Measurements from ENCODE around the gene PPP2R2D.
"Not testable (repeated sequence)": the region's sequence is repeated elsewhere in the genome, so short reads cannot be mapped to it uniquely, and the experiment has no call there.

Gene PPP2R2D

DNA sequence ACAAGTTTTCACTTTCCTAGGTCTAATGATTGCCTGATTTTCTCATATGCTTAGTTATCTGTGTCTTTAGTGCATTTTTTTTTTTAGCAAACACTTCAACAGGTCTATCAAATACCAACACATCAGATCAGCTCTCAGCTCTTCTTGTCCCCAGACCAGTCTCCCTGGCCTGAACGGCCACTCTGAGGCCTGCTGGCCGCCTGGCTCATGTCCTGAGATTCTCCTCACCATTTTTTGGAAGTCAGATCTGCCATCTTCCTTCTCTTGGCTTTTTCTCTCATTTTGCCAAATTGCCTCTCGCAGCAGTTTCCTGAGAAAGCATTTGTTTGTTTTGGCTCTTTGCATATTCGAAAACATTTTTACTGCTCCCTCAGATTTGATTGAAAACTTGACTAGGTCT, 29.3 kb downstream of the PPP2R2D start:
- no peak for DNase-seq

DNA sequence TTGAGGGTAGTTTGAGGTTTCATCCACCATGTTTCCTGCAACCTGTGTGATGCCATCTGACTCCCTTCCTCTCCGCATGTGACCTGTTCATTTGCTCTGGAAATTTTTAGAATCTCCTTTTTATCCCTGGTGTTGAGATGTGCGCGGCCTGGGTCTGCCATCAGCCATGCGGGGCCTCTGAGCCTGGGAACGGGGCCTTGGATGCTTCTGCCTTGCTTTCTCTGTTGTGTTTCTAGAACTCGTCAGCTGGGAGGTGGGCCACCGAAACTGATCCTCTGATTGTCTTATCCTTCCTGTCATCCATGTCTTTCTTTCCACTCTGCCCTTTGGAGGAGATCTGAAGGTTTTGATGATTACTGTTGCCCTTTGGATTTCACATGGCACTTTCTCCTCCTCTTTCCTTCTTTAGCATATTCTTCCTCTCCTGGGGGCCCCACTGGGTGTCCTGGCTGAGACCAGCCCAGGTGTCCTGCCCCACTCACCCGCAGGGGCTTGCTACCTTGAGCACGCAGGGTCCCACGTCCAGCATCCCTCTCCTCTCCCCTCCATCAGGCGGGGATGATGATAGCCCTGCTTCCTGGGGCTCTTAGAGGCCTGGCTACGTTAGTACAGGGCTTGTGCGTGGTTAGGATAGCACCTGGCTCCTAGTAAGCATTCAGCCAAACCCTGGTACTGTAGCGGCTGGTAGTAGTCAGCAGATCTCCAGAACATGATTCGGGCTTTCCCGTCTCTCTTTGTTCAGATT, 29.9 kb downstream of the PPP2R2D start:
- DNase-seq = no peak

DNA sequence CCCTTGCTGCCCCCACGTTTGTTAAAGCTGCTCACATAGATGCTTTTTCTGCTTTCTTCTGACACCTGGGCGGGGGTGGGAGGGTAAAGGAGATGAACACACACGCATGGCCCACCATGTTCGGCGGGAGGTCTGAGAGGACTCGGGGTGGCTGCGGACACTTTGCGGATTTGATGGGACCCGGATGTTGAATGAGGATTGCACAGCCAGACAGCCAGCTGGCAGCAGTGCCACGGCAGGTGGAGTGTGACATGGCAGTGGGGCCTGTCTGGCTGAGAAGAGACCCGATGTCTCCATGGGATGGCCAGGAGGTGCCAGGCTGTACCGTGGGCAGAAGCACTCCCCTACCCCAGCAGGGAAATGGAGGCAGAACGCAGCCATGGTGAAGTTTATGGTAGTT, 31.2 kb downstream of the PPP2R2D start:
- DNase-seq = no peak

DNA sequence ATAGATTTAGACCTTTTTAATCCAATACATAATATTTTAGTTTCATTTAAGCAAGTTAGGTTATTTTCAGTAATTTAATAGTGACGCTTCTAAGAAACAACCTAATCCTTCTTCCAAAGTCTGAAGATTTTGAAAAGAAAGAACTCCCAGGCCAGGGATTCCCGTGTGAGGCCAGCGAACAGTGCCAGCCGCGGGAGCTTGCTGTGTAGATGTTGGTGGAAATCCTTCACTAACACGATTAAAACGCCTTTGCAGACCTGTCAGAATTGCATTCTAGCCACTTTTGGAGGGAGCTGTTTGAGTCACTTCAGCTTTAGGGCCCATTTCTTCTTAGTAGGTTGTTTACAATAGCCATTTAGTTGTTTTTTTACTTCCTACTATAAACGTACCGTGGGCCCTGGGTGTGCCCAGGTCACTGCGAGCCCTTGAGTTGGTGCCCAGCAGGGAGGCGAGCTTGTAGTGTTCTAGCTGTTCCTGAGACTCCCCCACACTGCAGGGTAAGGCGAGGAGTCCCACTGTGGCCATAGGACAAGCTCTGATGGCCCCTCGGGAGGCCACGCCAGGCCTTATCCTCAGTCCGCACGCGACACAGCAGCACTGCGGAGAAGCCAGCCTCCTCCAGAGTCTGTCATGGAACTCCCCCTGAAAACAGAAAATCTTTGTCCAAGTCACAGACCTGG, 32.3 kb downstream of the PPP2R2D start:
- DNase-seq = no peak

DNA sequence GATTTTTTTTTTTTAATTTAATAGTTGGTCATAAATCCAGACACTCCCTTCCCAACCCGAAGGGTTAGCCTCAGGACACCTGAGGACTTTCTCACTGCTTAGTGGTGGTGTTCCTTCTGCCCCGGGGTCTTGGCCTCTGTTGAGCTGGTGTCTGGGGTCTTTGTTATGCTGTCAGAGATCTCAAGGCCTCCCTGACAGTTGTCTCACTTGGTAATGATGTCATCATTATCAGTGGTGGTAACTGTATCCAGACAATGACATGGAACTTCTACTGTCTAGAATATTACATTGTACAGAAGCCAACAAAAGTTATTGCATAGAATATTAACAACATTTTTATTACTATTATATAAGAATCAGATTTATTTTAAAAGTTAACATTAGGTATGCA, 32.9 kb downstream of the PPP2R2D start:
- DNase-seq = no peak

DNA sequence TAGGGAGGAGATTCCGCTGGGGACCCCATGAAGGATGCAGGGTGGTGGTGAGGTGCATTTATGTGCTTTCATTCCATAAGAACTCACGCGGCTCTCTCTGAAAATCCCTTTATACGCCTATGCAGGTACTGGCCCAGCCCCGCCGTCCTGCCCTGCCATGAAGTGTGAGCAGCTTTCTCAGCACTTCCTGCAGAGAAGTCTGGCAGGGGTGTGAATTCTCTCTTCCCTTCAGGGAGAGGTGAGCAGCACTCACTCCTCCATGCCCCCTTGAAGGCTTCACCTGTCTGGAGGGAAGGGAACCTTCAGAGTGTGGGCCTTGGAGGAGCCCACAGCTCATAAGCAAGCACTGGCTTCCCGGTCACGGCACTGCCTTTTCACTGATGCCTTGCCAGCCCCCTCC, 34.0 kb downstream of the PPP2R2D start:
- DNase-seq = no peak

DNA sequence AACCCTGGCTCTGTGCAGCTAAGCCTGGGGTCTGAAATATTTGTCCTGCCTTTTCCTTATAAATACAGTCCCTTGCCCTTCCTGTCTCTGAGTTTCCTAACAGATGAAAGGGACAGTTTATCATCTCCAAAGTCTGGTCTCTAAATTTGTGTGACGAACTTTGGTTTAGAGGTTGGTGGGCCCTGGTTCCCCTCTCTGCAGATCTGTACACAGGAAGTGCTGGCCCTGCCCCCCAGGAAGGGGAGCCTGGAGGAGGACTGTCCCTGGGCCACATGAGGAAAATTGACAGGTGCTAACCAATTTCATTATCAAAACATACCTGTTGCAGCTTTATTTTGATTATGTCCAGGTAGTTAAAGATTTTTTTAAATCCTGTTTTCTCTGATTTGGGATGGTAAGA, 34.5 kb downstream of the PPP2R2D start:
- no peak for DNase-seq

DNA sequence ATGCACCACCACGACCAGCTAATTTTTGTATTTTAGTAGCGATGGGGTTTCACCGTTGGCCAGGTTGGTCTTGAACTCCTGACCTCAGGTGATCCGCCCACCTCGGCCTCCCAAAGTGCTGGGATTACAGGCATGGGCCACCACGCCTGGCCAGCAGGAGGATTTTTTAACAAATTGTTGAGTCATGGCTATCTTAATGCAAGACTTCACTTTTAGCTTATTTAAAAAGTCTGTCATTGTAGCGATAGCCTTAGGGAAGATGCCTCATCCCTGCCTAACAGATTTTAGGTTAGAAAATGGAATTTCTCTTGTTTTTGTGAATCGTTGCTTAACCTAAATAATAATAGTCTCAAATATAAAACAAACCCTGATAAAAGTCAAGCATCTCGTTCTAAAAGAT, 35.5 kb downstream of the PPP2R2D start:
- DNase-seq = no peak

DNA sequence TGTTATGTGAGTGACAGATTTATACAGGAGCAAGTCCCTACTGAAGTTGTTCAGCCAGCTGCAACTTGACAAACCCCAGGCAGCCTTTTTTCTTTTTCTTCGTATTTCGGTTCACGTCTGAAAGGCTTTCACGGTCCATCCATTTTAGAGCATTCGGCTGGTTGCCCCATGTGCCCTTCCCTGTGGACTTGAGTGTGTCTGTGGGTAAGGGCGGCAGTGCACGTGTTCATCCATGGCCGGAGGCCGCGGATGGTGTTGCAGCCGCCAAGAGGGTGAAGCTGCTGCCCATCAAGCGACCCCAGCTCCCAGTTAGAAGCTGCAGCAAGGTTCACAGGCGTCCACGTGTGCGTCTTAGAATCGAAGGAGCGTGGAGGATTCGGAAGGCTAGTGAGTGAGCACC, 35.9 kb downstream of the PPP2R2D start:
- no peak for DNase-seq

DNA sequence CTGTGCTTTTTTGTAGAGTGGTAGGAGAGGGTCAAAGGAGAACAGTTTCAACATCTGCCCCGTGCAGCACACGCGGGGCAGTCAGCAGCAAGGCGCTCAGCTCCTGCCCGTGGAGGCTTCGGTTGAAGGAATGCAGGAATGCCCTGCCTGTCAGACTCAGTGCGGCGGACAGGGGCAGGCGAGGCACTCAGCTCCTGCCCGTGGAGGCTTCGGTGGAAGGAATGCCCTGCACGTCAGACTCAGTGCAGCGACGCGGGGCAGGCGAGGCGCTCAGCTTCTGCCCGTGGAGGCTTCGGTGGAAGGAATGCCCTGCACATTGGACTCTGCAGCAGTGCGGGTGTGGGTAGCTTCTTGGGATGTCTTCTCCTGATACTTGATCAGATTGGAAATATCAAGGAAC, 37.0 kb downstream of the PPP2R2D start:
- no peak for DNase-seq

DNA sequence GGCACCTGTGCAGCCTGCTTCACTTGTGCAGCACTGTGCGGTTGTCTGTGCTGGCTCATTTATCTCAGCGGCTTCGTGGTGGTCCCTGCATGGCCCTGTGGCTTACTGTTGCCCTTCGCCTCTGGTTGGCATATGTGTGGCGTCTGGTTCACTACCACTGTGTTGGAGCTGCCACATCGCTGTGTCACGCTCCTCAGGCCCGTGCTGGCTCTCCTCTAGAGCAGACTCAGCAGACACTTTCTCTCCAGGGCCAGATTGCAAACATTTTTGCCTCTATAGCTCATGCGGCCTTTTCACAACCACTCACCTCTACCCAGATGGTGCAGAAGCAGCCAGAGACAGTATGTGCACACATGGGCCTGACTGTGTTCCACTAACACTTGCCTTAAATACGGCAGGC, 37.9 kb downstream of the PPP2R2D start:
- no peak for DNase-seq

DNA sequence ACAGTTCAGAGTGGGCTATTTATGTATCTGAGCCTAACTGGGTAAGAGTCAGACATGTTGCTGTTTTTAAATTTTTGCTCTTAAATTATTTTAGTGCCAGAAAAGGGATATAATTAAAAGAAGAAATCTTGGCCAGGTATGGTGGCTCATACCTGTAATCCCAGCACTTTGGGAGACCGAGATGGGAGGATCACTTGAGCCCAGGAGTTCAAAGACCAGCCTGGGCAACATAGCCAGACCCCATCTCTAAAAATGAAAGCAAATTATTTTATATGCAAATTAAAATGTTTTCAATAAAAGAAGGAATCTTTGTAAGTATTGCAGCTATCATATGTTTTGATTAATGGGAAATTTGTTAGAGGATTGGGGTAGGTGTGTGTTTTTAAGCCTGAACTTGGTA, 41.6 kb downstream of the PPP2R2D start:
- DNase-seq = no peak

DNA sequence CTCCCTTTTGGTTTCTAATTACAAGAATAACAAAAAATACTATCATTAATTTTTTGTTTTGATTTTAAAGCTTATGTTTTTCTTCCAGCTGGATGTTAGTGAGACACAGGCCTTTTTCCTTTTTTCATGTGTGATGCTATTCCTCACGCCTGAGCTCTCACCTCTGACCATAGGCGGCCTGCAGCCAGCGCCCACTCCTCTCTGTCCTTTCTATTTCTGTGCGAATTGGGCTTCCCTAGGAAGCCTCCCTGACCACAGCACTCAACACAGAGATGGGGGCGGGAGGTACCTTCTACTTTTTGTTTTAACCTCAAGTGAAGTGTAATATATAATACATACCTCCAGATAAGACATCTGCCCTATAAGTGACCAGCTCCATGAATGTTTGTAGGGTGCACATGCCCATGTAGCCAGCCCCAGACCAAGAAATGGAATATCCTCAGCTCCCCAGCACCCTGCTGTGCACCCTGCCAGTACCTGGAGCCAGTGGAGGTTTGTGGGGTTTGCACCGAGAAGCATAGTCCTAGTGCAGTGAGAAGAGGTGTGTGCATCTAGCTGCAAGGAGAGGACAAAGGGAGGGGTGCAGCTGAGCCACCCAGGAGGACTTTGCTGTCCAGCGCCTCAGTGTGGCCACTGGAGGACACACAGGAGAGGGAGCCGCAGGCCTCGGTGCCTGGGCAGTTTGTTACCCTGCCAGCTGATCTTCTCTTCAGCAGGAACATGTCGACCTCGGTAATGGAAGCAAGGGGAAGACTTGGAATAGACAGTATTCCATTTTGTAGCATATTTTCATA, 42.4 kb downstream of the PPP2R2D start:
- DNase-seq = no peak

DNA sequence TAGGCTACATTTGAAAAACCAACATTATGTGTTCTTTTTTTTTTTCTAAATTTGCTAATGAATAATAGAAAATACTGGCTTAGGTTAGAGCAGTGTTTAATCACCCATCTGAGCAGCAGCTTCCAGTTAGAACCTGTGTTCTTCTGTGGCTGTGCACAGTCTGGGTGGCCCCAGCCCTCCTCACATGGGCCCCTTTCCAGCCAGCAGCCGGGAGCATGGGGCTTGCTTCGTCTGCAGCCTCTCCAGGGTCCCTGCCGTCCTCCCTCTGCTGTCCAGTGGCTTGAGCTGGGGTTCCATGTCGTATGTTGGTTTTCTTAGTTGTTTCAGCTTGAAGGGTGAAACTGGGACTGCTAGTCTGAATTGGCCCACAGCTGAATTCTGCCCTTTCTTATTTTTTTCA, 43.6 kb downstream of the PPP2R2D start:
- DNase-seq = no peak

DNA sequence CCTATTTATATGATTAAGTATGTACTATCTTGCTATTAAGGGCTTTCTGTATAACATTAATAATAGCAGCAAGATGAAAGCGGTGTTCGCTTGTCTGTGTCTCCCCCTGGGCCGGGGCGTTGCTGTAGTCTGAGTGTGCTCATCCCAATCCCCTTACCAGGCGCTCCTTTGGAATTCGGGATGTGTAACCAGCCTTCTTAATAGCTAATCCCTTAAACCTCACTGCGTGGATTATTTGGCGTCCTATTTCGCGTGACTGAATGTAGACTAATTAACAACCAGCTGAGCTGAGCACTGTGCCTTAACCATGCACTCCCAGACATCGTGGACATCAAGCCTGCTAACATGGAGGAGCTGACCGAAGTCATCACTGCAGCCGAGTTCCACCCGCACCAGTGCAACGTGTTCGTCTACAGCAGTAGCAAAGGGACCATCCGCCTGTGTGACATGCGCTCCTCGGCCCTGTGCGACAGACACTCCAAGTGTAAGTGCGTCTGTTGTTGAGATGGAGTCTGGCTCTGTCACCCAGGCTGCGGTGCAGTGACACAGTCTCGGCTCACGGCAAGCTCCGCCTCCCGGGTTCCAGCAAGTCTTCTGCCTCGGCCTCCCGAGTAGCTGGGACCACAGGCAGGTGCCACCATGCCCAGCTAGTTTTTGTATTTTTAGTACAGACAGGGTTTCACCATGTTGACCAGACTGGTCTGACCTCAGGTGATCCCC, 44.3 kb downstream of the PPP2R2D start:
- no peak for DNase-seq

DNA sequence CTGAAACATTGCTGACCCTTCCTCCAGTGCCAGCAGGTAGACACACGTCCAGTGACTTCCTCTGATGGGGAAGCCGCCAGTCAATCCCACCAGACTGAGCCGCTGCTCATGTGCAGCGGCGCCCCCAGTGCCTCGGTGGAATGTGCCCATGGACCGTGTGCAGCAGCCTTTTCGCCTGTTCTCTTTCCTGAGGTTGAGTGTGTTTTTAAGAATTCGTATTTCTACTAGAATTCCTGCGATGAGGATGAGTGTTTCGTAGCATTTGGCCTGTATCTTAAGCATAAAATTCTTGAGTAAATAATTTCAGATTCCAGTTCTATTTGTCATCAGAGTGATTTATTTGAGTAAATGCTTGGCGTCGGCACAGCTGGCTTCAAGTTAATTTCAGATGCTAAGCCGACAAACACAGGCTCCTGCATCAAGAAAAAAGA, 45.5 kb downstream of the PPP2R2D start:
- no peak for DNase-seq

DNA sequence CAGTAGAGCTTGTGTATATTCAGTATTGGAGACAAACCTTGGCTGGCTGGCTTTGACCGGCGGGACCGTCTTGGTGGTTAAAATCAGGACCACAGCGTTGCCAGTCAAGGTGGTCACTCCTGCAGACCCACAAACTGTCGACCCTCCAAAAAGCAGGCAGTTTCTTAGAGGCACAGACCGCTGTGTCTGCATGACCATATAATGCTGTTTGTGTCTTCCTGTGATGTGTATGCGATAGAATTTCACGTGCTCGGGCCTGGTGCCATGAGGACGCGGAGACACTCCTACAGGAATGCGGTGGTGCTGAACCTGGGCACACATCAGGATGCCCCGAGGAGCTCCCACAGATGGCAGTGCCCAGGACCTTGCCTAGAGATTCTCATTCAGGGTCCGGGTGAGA, 46.1 kb downstream of the PPP2R2D start:
- no peak for DNase-seq

DNA sequence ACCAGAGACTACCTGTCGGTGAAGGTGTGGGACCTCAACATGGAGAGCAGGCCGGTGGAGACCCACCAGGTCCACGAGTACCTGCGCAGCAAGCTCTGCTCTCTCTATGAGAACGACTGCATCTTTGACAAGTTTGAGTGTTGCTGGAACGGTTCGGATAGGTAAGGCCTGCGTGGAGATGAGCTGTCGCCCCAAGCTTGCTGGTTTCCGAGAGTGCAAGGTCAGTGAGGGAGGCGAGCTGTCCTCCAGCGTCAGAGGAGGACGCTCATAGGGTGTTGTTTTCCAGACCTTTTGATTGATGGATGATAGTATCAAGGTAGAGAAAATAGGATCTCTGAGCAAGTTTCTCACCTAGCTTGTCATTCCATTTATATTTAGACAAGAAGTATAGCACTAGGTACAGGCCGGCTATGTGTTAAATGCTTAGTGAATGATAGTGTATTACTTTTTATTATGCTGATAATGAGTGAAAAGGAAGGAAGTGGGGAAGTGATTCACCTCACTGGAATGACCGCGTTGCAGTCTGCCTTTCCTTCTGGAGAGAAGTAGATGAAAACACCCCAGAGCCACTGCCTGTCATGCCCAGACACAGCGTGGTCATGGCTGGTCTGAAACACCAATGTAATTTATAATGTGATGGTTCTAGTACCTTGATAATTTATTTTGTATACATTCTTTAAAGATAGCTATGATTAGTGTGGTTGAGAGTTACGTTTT, 47.0 kb downstream of the PPP2R2D start:
- no peak for DNase-seq

DNA sequence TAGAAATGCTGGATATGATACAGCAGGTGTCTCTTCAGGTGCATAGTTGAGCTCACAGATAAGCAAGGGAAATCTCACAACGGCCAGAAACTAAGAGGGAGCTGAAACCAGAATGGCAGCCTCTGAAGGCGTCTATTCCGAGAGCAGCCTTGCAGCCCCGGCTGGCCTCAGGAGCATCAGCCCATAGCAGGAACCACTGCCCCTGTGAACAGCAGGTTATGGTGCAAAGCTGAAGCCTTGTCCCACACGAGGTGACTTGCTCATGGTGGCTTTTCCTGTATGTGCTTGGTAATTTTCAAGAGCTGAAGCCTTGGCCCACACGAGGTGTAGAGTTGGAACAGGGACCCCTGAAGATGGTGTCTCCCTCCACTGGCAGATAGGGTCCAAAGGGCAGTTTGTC, 47.7 kb downstream of the PPP2R2D start:
- DNase-seq = no peak

DNA sequence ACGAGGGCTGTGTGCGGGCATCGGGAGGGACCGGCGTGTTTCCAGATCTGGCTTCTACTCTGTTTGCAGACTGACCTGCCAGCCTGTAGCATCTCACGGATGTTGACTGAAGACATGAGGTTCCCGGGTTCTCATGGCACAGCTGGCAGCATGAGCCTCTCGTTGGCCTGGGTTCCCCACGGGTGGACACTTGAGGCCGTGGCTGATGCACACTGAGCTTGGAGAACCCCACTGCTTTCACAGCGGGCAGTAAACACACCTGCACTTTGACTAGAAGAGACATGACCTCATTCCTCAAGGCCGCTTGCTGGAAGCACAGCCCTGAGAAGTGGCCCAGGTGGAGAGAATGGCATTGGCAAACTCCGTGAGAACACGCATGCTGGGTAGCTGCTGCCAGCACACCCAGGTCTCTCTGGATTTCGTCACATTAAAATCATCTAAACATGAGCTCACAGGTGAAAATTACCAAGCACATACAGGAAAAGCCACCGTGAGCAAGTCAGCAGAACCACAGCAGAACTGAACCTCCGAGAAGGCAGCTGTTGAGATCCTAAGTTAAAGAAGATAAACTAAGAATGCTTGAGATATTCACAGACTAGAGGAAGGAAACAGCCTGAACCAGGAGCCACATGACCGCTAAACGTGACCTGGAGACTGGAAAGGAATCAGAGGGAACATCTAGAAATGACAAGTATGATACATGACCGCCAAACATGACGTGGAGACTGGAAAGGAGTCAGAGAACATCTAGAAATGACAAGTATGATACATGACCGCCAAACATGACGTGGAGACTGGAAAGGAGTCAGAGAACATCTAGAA, 48.4 kb downstream of the PPP2R2D start:
- no peak for DNase-seq

DNA sequence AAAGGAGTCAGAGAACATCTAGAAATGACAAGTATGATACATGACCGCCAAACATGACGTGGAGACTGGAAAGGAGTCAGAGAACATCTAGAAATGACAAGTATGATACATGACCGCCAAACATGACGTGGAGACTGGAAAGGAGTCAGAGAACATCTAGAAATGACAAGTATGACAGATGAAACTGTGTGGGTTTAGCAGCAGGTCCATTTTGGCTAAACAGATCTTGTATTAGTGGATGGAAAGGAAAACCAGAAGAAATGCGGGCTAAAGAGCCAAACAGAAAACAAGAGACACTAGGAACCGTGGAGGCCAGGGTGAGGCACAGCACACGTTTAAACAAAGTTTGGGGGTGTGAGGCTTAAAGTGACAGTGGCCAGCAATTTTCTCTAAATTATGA, 49.1 kb downstream of the PPP2R2D start:
- not testable (repeated sequence) for DNase-seq

Data from activated gamma-delta T cell (primary cell).